HG03565 (cell line): Measurements from ENCODE around the gene EXOC1.
"Not testable (repeated sequence)": the region's sequence is repeated elsewhere in the genome, so short reads cannot be mapped to it uniquely, and the experiment has no call there.

Experiments
- ATAC-seq: cut with Tn5 transposase; IDR thresholded peaks from one replicate; pipeline ENCODE4 v1.9.1; 2021; ENCODE audit warnings: mild to moderate bottlenecking, moderate library complexity; ENCODE audit not compliant: unreplicated experiment

EXOC1 gene

DNA sequence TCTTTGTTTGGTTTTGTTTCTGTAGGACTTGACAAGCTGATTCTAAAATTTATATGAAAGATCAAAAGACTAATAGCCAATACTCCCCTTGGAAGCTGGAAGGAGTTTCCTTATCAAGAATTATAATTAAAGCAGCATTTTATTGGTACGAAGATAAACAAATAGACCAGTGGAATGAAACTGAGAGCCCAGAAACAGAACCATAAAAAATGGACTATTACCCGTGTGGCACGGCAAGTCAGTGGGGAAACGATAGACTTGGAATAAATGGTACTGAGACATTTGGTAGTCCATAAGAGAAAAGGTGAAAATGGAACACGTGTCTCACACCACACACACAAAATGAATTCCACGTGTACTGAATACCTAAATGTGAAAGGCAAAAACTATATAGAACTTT lies 52.9 kb downstream of the EXOC1 start:
- no peak for ATAC-seq

DNA sequence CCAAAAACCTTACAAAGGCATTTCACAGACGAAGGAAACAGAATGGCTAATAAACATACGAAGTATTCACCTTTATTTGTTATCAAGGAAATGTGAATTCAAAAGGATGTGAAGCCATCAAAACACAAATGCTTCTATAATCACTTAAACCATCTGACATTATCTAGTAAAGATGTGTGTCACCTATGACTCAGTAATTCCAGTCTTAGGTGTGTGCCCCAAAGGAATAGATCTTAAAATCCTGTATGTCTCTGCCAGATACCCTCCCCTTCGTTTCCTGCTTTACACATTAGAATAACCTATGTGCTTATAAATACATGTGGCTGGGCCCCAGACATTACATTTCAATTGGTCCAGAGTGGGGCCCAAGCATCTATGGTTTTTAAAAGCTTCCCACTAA lies 53.5 kb downstream of the EXOC1 start:
- no peak for ATAC-seq

DNA sequence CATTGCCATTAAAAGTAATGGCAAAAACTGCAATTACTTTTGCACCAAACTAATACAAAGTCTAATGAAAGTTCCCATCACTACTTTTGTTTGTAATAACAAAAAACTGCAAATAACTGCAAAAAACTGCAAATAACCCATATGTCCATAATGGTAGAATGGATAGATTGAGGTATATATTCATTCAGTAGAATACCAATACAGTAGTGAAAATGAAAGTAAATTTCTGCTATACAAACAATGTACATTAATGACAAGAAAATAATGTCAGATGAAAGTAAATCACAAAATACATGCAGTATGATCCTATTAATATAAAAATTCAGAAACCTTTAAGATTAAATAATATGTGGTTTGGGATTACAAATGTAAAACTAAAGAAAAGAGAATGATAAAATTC lies 54.0 kb downstream of the EXOC1 start:
- no peak for ATAC-seq

DNA sequence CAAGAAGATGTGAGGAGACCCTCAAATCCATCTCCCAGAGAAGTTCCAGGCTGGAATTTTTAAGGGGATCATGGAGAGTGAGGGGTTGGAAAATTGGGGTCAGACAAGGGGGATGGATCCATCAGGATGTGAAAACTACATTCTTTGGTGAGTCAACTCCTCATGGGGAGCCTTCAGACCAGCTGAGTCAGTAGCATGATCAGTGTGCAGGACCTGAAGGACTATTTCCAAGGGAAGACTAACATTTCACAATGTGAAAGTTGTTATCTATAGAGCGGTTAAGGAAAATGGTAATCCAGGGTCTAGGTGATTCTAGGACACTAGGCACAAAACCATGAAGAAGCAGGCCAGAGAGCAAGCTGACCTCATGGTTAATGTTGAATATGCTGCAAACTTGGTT lies 56.7 kb downstream of the EXOC1 start:
- ATAC-seq, result no peak

DNA sequence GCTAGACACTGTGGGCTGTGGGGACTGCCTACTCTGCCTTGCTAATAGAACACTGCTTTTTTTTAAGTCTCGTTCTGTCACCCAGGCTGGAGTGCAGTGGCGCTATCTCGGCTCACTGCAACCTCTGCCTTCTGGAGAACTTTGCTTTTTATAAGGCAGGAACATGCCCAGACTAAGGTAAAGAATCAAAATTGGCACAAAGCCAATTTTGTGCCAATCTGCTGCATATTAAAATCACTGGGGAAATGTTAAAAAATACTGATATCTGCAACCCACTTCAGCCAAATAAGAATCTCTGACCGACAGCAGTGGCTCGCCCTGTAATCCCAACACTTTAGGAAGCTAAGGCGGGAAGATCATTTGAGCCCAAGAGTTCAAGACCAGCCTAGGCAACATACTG lies 58.8 kb downstream of the EXOC1 start:
- no peak for ATAC-seq

DNA sequence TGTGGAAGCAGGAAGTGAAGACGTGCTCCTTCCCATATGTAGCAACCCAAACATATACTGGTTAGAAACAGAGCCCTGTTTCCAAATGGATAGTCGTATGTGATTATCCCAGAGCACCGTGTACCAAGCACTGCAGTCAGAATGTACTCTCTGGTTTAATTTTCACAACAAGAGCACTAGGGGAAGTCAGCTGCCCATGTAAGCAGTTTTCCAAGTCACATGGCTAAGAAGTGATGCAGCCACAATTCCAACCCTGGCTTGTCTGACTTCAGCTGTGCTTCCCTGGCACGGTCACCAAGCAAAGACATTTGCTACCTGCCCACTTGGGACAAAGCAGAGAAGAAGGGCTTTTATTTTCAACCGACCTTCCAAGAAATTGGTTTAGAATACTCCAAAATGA lies 67.1 kb downstream of the EXOC1 start:
- no peak for ATAC-seq

DNA sequence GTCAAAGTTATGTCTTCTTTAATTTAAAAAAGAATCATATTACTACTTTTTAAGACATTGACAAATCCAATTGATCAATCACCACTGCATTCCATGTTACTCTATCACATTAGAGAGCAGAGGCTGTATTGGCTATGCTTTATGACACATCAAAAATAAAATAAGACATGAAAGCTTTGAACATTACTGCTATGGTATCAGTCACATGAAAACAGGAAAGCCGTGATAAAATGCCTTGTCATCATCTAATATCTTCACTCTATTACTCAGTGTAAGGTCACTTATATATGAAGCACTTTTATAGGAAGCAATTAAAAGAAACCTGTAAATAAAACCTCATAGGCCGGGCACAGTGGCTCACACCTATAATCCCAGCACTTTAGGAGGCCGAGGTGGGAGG lies 67.6 kb downstream of the EXOC1 start:
- no peak for ATAC-seq

DNA sequence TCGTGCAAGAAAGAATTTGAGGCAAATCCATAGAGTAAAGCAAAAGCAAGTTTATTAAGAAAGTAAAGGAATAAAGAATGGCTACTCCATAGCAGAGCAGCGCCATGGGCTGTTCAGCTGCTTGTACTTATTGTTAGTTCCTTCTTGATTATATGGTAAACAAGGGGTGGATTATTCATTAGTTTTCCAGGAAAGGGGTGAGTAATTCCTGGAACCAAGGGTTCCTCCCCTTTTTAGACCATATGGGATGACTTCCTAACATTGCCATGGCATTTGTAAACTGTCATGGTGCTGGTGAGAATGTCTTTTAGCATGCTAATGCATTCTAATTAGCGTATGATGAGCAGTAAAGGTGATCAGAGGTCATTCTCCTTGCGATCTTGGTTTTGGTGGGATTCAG lies 71.8 kb downstream of the EXOC1 start:
- no peak for ATAC-seq

DNA sequence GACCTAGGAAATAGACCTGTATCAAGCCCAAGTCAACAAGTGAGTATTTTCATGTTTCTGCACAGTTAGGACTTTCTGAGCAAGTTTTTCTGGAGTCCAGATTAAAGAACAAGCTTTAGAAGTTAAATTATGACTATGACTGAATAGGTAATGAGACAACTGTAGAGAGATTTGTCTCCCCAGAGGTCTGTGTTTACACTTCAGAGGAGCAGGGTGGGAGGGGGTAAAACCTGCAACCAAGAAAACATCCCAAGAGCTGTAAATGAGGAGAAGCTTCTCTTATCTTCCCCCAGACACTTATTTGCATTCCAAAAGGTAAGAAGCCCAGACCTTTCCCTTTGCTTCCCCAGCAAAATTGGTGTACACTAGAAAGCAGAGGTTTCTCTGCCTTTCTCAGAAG lies 73.2 kb downstream of the EXOC1 start:
- ATAC-seq, result no peak

DNA sequence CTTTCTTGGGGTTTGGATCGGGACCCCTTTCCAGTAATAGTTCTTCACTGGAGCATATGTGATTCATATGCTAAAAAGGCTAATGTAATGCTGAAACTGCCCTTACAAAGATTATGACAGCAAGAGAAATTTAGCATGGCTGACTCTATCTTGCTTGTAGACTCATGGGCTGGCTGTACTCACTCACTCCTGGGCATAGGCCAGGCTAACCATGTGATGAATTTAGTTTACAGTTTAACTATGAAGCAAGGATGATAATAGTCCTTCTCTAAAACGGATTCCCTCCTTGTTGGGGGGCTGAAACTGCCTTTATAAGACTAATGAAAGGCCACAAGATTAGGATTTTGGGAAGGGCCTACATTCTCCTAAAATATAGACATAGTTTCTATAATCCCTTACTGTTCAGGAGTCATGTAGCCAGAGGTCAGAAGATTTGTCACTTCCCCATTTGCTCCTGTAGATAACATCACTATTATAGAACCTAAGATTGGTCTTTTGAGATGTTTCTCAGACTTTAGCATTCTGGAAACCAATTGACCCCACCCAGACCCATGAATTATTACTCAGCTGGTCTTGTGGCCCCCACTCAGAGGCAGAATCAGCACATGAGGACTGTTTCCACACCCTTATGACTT lies 74.5 kb downstream of the EXOC1 start:
- ATAC-seq, result no peak

DNA sequence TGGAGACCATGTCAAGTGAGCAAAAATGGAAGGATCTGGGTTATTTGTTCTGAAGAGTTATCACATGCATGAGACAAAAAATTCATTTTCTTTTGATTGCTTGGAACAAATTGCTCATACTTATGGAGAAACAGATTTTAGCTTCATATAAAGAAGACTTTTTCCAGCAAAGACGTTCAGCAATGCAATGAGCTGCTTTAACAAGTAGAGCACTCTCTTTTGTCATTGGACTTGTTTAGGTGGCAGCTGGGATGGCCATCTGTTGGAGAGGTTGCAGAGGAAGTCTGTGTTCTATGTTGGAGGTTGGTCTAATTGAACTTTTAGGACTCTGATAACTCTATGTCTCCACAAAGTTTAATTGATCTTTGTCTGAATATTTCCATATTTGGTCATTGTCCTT lies 75.4 kb downstream of the EXOC1 start:
- no peak for ATAC-seq

DNA sequence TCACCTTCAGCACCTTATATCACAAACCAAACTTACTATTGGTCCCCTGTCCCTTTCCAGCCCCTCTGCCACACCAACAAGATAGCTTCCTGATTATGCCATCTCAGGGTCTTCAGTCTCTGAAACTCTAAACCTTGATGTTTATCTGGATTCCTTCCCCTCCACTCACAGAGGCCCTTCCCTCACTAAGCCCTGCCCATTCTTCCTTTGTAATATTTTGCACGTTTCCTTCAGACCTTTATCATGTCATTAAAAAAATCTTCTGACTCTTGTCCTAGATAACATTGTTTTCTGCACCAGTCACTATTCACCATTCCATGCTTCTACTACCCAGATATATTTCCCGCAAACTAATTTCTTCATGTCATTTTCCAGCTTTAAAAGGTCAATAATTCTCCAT lies 77.6 kb downstream of the EXOC1 start:
- ATAC-seq, result no peak

DNA sequence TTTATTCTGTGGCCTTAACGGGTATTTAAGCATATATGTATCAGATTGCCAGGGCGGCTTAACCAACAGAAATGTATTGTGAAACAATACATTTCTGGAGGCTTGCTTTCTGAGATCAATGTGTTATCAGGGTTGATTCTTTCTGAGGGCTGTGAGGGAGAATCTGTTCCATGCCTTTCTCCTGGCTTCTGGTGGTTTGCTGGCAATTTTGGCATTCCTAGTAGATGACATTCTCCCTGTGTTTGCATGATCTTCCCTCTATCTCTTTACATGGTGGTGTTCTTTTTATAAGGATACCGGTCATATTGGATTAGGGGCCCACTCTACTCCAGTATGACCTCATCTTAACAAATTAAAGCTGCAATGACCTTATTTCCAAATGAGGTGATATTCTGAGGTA lies 78.4 kb downstream of the EXOC1 start:
- ATAC-seq, result no peak

DNA sequence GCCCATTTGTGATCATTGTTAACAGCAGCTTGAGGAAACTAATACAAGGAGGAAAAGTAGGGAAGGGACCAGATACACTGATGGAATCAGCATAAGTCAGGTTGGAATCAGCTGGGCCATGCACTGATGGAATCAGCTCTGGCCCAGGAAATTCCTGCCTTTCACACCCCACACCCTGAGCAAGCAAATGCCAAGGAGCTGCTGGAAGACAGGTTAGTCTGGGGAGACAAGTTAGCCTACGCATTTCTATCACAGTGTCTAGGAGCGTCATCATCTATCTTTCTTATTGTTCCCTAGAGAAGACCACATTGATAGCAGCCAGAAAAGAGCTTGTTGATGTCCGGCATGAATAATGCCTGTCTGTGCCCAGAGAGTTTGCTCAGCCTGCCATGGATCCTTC lies 79.1 kb downstream of the EXOC1 start:
- no peak for ATAC-seq

DNA sequence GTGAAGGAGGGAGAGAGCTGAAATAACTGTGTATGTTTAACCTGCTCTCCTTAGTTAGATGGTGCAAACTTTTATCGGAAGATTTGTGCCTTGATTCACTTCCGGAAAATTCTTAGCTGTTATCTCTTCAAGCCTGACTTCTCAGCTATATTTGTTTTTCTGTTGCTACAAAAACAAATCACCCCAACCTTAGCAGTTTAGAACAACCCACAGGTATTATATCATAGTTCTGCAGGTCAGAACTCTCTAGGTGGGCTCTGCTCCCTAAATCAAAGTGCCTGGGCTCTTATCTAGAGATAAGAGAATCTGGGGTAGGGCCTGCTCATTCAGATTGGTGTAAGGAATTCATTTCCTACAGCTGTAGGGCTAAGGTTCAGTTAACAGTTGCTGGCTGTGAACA lies 80.2 kb downstream of the EXOC1 start:
- ATAC-seq, result no peak

DNA sequence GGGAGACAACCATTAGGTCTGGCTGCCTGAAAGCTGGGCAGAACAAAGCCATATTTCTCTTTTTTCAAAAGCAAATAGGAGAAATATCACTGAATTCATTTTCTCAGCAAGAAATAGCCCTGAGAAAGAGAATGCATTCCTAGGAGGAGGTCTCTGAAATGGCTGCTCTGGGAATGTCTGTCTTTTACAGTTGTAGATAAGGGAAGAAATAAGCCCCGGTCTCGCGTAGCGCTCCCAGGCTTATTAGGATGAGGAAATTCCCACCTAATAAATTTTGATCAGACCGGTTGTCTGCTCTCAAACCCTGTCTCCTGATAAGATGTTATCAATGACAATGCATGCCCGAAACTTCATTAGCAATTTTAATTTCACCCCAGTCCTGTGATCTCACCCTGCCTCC lies 82.5 kb downstream of the EXOC1 start:
- ATAC-seq, result not testable (repeated sequence)

DNA sequence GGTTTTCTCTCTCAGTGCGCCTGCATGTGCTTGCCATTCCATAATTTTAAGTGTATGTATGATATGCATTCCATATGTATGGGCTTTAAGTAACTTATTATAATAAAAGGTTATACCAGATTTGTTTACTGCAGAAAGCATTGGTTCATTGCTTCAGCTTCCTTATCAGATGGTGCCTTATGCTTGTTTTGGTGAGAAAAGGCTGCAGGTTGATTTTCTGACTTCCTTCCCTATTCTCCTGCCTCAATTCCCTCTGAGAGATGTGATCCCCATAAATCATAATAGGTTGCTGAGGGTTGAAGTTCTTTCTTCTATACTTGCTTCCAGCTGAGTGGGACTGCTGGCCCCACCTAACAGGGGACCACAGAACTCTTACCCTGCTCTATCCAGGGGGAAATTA lies 85.0 kb downstream of the EXOC1 start:
- ATAC-seq, result no peak

DNA sequence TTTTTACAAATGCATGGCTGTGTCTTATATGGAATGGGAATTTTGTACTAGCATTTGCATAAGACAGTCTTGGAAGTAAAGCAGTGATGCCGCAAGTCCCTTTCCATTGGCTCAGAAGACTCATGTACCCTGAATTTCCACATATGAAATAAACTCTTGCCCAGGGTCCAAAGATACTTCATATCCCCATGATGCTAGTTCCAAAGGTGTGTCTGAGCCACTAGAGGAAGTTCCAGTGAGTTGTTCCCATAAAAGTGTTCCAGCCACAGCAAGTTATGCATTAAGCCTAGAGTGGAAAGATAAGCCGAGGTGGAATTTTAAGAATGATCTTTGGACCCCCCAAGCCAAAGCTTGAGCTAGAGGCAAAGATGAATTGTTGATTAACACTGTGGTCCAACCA lies 86.0 kb downstream of the EXOC1 start:
- no peak for ATAC-seq

DNA sequence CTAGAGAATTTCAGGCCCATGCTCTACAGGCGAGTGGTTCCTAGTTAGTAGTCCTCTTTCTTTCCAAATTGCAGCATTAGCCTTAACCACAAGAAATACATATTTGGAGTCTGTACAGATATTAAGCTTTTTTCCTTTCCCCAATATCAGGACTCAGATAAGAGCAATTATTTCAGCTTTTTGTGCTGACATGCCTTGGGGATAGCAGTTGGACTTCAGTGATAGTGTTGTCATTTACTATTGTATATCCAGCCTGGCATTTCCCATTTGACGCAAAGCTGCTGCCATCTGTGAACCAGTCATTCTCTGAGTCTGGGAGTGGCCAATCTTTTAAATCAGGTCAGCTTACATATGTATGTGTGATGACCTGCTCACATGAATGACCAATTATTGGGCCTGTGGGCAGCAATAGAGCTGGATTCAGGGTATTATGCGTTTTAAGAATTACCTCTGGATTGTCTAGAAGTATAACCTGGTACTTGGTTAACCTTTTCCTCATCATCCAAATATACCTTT lies 88.5 kb downstream of the EXOC1 start:
- ATAC-seq, result no peak

DNA sequence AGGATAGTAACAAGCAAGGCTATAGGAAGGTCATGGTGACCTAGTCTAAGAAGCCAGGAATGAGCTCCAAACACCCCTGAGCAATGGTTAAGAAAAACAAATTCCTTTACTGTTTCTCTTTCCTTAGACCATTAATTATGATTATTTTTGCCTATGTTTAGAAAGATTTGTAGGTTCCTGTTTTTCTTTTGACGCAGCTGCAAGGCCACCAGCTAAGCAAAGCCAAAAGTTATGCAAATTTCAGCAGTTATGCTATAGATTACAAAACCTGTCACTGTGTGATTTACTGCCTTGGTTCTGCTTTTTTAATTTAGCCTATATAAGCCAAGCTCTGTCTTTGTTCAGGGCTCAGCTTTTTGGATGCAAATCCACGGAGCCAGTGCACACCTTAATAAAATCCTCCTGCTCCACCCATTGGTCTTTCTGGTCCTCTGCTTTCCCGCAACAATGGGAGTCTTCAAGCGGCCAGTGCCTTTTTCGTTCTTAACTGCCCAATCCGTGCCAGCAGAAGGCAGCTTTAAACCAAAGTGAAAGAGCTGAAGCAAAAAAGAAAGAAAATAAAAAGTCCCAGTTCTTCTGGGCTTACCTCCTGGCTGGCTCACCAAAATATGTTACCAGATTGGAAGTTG lies 93.9 kb downstream of the EXOC1 start:
- peak; percentile 33 for ATAC-seq

DNA sequence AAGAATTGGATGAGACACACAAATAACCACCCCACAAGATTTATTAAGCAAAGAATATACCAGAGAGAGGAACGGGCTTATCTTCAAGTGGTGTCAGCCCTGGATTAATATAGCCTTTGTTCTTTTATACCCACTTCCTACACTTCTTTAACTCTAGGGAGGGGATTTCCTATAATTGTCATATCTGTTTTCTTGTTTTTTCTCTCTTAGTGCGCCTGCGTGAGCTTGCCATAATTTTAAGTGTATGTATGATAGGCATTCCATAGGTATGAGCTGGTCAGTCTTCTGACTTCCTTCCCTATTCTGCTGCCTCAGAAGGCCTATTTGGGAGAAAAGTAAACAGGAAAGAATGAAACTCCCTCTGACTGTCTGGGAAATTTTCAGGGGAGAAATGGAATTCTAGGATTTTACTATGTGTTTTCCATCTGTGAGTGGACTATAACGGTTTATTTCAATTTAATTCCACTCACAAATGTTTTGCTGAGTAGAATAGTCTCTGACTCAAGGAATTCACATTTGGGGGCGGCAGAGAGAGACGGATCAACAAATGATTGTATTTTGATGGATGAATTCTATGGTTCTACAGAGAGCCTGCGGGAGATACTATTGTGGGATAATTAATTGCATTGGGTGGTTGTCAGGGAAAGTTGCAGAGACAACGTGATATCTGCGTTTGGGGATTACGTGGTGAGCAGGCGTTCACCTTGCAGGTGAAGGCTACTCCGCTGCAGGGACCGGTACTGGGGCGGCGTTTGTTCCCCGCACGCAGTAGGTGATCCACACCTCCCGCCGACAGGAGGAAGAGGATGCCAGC lies 94.7 kb downstream of the EXOC1 start:
- ATAC-seq, result no peak
